Hematopoietic multipotent progenitor cell treated with erythropoietin and hydrocortisone succinate and interleukin-3 and kit ligand, for 15 days (in vitro differentiated cells): ENCODE data around the gene ZSCAN10.

ENCODE experiments used
- DNase-seq: peaks from one replicate; pipeline ENCODE4 v3.0.0-alpha.2; 2015; ENCODE audit warnings: low spot score

Gene ZSCAN10

GRCh38 chr16:3112058-3112880 is 13.2 kb upstream of the ZSCAN10 start, which contains the start of gene ZNF205:
ZNF205 (plus strand) TSS chr16:3112586; CDS start chr16:3113431, 845 bp downstream.
- DNase-seq = no peak

GRCh38 chr16:3106205-3106928 is 7.3 kb upstream of the ZSCAN10 start:
- peak; percentile 90 for DNase-seq

GRCh38 chr16:3101841-3102470 is 2.9 kb upstream of the ZSCAN10 start:
- DNase-seq = no peak

GRCh38 chr16:3101018-3101840 is 2.1 kb upstream of the ZSCAN10 start:
- peak; percentile 72 for DNase-seq

- peak; percentile 95 for DNase-seq
These were observed 822 bp upstream of the ZSCAN10 start for GRCh38 chr16:3099732-3100499.

- DNase-seq = no peak
These were observed 269 bp upstream of the ZSCAN10 start for GRCh38 chr16:3099395-3099731.

GRCh38 chr16:3097266-3097665 is 1.8 kb downstream of the ZSCAN10 start:
- no peak for DNase-seq

- DNase-seq = no peak
These were observed 2.7 kb downstream of the ZSCAN10 start for GRCh38 chr16:3096362-3096761.

- DNase-seq = peak; percentile 32
These were observed 3.2 kb downstream of the ZSCAN10 start for GRCh38 chr16:3095869-3096268.

GRCh38 chr16:3094289-3095027 is 4.6 kb downstream of the ZSCAN10 start:
- DNase-seq = peak; percentile 76

GRCh38 chr16:3092501-3092941 is 6.6 kb downstream of the ZSCAN10 start:
- no peak for DNase-seq

GRCh38 chr16:3091551-3091950 is 7.5 kb downstream of the ZSCAN10 start:
- no peak for DNase-seq

GRCh38 chr16:3089717-3090592 is 9.1 kb downstream of the ZSCAN10 start:
- no peak for DNase-seq

GRCh38 chr16:3088925-3089716 is 10.0 kb downstream of the ZSCAN10 start:
- no peak for DNase-seq

- DNase-seq = no peak
These were observed 10.6 kb downstream of the ZSCAN10 start for GRCh38 chr16:3088450-3088849.

- no peak for DNase-seq
These were observed 11.6 kb downstream of the ZSCAN10 start for GRCh38 chr16:3087243-3088235.

GRCh38 chr16:3086596-3087242 is 12.4 kb downstream of the ZSCAN10 start:
- no peak for DNase-seq
